Panc1 (cell line): ENCODE results near the gene RNF220. TPM values are rescaled to one million over a fixed set of nuclear protein-coding genes. Genes with fewer than 3 reads are reported as not detected.
"Not testable (repeated sequence)": the region's sequence is repeated elsewhere in the genome, so short reads cannot be mapped to it uniquely, and the experiment has no call there.

ENCODE experiments used
- ATAC-seq: fragments of 200-7000 bp; cut with Tn5 transposase; 2 replicates; pipeline ENCODE4 v1.9.1; 2020; ENCODE audit warnings: mild to moderate bottlenecking, moderate library complexity
- BruUV-seq: library from RNA; stranded (reverse); fragments of 400-500 nt; replicated peaks from 2 replicates; lab custom pipeline; 2021; lab: Mats Ljungman, UMichigan
- CTCF ChIA-PET: fragments of 300-600 bp; sonication (Branson Sonifier 250); formaldehyde crosslinking; loops from one replicate; lab custom pipeline; 2022; ENCODE audit warnings: antibody characterized with exemption; lab: Charles Lee
- POLR2A ChIA-PET: fragments of 300-600 bp; sonication (Branson Sonifier 250); formaldehyde crosslinking; loops from one replicate; lab custom pipeline; 2022; ENCODE audit warnings: antibody characterized with exemption; lab: Charles Lee
- DNase-seq: peaks from one replicate; pipeline ENCODE4 v3.0.0-alpha.2; 2010; ENCODE audit warnings: low read depth, low spot score
- H3K27ac ChIP-seq: 2 replicates; pipeline ENCODE4 v1.5.1; 2011; ENCODE audit warnings: mild to moderate bottlenecking, low read length, inconsistent platforms
- H3K27me3 ChIP-seq: fragments of 200-500 bp; sonication (Bioruptor generic); 2 replicates; pipeline ENCODE4 v1.6.0; 2014; ENCODE audit warnings: low read length, inconsistent platforms; ENCODE audit not compliant: control insufficient read depth, insufficient read depth
- H3K36me3 ChIP-seq: fragments of 200-500 bp; sonication (Bioruptor generic); 2 replicates; pipeline ENCODE4 v1.5.1; 2014; ENCODE audit warnings: inconsistent platforms, mild to moderate bottlenecking, low read length, moderate library complexity; ENCODE audit not compliant: control insufficient read depth, insufficient read depth
- H3K4me1 ChIP-seq: 2 replicates; pipeline ENCODE4 v1.5.1; 2011; ENCODE audit warnings: inconsistent platforms, mild to moderate bottlenecking, low read length, moderate library complexity; ENCODE audit not compliant: control insufficient read depth, insufficient read depth
- H3K4me3 ChIP-seq, 2 experiments: 2 replicates each; pipeline ENCODE4 v1.5.1; 2011 to 2012; ENCODE audit warnings: low read depth in 2 of 2, low read length in 2 of 2, mild to moderate bottlenecking in 2 of 2, inconsistent platforms in 1 of 2, moderate library complexity in 1 of 2
- H3K9me3 ChIP-seq: fragments of 200-500 bp; sonication (Bioruptor generic); 2 replicates; pipeline ENCODE4 v1.5.1; 2014; ENCODE audit warnings: low read depth, mild to moderate bottlenecking, inconsistent platforms, low read length, moderate library complexity; ENCODE audit not compliant: control insufficient read depth, insufficient read depth
- POLR2AphosphoS5 ChIP-seq: IDR thresholded peaks from 2 replicates; pipeline ENCODE4 v1.6.1; 2012; ENCODE audit warnings: mild to moderate bottlenecking, low read depth, low read length, moderate library complexity
- SIN3A ChIP-seq: IDR thresholded peaks from 2 replicates; pipeline ENCODE4 v1.6.1; 2012; ENCODE audit warnings: low read depth, mild to moderate bottlenecking, low read length, moderate library complexity, borderline replicate concordance; ENCODE audit not compliant: insufficient read depth
- TCF7L2 ChIP-seq: IDR thresholded peaks from 2 replicates; pipeline ENCODE4 v1.6.1; 2011; ENCODE audit warnings: mild to moderate bottlenecking, low read depth, low read length, inconsistent platforms
- in situ Hi-C: cut with HindIII; loops from 2 replicates; pipeline ENCODE4 v1.10.0; 2016; ENCODE audit warnings: low sequenced_read_pairs, low pct_unique_long_range_greater_than_20kb
- intact Hi-C: fragments of 100-400 bp; cut with micrococcal nuclease; formaldehyde crosslinking; loops from one replicate; pipeline ENCODE4 v1.10.0; 2022; ENCODE audit not compliant: unreplicated experiment
- total RNA-seq: library from RNA; stranded (reverse); gene quantifications from one replicate; pipeline ENCODE4 v1.2.1, GENCODE V29; 2021; ENCODE audit not compliant: unreplicated experiment
- TF ChIP-seq, protein P1 (sequence below): fragments of 450-650 bp; IDR thresholded peaks from 2 replicates; pipeline ENCODE4 v1.5.1; 2017; ENCODE audit warnings: mild to moderate bottlenecking
- TF ChIP-seq, protein P2 (sequence below), 2 experiments: IDR thresholded peaks; 2 replicates each; pipeline ENCODE4 v1.6.1; 2011 to 2012; ENCODE audit warnings: low read depth in 2 of 2, control low read depth in 1 of 2, low read length in 1 of 2, mild to moderate bottlenecking in 1 of 2, moderate library complexity in 1 of 2; ENCODE audit not compliant: insufficient read depth in 1 of 2

RNF220 gene
- total RNA-seq, 1 experiment from 2014 or later, result 64.9 TPM

DNA sequence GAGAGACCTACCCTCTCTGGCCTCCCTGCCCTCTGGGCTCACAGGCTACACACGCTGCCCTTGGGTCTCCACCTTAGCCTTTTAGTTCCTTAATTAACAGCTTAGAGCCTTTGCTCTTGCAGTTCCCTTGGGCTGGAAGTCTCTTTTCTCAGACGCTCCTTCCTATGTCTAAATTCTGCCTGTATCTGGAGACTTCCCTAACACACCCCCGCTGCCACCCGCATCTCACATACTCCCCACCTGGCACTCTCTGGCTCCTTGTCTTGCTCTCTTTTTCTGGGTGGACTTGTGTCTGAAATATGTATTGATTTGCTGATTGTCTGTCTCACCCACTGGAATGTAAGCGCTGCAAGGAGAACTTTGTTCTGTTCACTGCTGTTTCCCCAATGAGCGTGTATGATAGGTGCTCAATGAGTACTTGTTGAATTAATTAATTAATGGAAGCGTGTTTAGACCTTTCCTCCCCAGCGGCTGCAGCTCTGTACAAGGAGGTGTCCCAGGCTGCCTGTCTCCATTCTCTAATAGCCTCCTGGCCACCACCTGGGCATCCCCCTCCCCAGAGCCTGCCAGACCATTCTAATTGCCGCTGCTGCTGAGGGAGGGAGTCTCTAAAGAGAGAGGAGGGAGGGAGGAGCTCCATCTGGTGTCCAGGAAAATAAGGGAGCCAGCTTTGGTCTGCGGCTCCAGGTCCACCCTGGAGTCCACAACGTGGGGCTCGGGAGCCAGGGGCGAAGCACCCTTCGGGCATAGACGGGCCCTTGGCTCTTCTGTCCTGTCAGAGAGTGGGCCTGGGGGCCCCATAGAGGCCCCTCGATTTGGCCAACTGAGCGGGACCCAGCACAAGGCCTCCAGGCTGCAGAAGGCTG is 95.4 kb downstream of the RNF220 start:
- H3K4me3 ChIP-seq, result no peak overlapping the region
- intact Hi-C loops, result no loop called here
- BruUV-seq, result no TSS peak
- ATAC-seq, result peak; percentile 73; the same call in 1 of the 2 replicates
- H3K9me3 ChIP-seq, result no peaks in the 10 kb centered on the region
- DNase-seq, result no peak
- H3K36me3 ChIP-seq, result no peaks in the 10 kb centered on the region
- no peak for TF ChIP-seq TCF7L2
- TF ChIP-seq, protein P1, sequence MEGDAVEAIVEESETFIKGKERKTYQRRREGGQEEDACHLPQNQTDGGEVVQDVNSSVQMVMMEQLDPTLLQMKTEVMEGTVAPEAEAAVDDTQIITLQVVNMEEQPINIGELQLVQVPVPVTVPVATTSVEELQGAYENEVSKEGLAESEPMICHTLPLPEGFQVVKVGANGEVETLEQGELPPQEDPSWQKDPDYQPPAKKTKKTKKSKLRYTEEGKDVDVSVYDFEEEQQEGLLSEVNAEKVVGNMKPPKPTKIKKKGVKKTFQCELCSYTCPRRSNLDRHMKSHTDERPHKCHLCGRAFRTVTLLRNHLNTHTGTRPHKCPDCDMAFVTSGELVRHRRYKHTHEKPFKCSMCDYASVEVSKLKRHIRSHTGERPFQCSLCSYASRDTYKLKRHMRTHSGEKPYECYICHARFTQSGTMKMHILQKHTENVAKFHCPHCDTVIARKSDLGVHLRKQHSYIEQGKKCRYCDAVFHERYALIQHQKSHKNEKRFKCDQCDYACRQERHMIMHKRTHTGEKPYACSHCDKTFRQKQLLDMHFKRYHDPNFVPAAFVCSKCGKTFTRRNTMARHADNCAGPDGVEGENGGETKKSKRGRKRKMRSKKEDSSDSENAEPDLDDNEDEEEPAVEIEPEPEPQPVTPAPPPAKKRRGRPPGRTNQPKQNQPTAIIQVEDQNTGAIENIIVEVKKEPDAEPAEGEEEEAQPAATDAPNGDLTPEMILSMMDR, result no peak; the same call in 1 of the 2 replicates
- TF ChIP-seq SIN3A, result no peak
- TF ChIP-seq, protein P2, sequence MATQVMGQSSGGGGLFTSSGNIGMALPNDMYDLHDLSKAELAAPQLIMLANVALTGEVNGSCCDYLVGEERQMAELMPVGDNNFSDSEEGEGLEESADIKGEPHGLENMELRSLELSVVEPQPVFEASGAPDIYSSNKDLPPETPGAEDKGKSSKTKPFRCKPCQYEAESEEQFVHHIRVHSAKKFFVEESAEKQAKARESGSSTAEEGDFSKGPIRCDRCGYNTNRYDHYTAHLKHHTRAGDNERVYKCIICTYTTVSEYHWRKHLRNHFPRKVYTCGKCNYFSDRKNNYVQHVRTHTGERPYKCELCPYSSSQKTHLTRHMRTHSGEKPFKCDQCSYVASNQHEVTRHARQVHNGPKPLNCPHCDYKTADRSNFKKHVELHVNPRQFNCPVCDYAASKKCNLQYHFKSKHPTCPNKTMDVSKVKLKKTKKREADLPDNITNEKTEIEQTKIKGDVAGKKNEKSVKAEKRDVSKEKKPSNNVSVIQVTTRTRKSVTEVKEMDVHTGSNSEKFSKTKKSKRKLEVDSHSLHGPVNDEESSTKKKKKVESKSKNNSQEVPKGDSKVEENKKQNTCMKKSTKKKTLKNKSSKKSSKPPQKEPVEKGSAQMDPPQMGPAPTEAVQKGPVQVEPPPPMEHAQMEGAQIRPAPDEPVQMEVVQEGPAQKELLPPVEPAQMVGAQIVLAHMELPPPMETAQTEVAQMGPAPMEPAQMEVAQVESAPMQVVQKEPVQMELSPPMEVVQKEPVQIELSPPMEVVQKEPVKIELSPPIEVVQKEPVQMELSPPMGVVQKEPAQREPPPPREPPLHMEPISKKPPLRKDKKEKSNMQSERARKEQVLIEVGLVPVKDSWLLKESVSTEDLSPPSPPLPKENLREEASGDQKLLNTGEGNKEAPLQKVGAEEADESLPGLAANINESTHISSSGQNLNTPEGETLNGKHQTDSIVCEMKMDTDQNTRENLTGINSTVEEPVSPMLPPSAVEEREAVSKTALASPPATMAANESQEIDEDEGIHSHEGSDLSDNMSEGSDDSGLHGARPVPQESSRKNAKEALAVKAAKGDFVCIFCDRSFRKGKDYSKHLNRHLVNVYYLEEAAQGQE (IDR thresholded peaks at IDR 0.05; ENCODE audit: insufficient read depth in 1 of 2, low read depth in 2 of 2, low read length in 1 of 2), result no peak
- TF ChIP-seq POLR2AphosphoS5, result no peak
- in situ Hi-C loops, result no loop called here
- CTCF ChIA-PET, result no interaction called here
- H3K27me3 ChIP-seq, result no peaks in the 10 kb centered on the region
- peaks cover 6% of the 10 kb centered on the region; the same call in 1 of the 2 replicates for H3K4me1 ChIP-seq
- no peak overlapping the region for H3K27ac ChIP-seq
- POLR2A ChIA-PET, result no interaction called here

DNA sequence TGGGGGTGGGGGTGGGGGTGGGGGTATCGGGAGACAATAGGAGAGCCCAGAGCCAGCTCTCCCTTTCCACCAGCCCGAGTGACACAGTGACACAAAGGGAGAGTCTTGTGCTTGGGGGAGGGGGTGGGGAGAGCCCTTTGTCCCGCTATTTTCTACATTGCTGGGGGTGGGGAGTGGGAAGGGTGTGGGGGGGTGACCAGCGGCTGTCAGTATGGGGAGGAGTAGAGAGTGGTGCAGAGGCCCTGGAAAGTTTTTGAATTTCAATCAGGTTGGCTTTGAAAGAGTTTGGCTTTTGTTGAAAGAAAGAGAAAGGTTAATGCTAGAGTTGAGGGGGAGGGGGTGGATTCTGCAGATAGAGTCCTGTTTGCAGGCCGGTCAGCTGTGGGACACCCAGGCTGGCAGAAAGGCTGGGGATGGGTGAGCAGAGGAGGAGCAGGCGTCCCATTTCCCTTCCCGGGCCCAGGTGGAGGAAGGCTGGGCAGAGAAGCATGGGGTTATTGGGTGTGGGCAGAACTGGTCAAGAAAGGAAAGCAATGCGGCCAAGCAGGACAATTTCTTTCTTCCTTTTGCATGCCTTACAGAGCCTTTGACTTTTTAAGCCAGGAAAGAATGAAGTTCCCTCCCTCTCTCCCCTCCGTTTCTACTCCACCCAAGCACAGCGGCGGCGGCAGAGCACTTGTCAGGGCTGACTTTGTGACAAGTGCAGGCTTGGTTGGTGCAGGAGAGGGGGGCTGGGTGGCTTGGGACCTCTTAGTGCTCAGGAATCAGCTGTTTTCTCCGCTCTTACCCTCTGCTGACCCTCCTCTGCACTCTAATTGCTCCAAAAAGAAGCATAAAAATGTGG is 96.2 kb downstream of the RNF220 start:
- Histone ChIP-seq H3K27me3 (no peaks in the 10 kb centered on the region), H3K9me3 (no peaks in the 10 kb centered on the region), H3K36me3 (no peaks in the 10 kb centered on the region), H3K27ac (no peak overlapping the region), H3K4me3 (no peak overlapping the region), H3K4me1 (peaks cover 6% of the 10 kb centered on the region; the same call in 1 of the 2 replicates)
- no peak for ATAC-seq
- in situ Hi-C loops, result no loop called here
- TSS peak; percentile 57 for BruUV-seq
- TF ChIP-seq, protein P1, result no peak
- TF ChIP-seq TCF7L2 (no peak), SIN3A (no peak), POLR2AphosphoS5 (no peak)
- TF ChIP-seq, protein P2 (IDR thresholded peaks at IDR 0.05; ENCODE audit: insufficient read depth in 1 of 2, low read depth in 2 of 2, low read length in 1 of 2), result no peak
- intact Hi-C loops, result no loop called here
- POLR2A ChIA-PET, result no interaction called here
- CTCF ChIA-PET, result no interaction called here
- DNase-seq, result no peak

DNA sequence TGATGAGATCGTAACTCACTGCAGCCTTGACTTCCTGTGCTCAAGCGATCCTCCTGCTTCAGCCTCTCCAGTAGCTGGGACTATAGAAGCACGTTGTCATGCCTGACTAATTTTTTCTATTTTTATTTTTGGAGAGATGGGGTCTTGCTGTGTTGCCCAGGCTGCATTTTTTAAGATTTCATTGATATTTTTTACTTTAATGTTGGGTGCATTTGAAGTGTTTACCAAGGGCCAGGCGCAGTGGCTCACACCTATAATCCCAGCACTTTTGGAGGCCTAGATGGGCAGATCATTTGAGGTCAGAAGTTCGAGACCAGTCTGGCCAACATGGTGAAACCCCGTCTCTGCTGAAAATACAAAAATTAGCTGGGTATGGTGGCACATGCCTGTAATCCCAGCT is 97.8 kb downstream of the RNF220 start:
- H3K27me3 ChIP-seq, ATAC-seq, H3K4me3 ChIP-seq, H3K36me3 ChIP-seq, BruUV-seq, DNase-seq, H3K4me1 ChIP-seq, H3K9me3 ChIP-seq, H3K27ac ChIP-seq, in situ Hi-C loops, CTCF ChIA-PET, intact Hi-C loops: not testable (repeated sequence)
- POLR2A ChIA-PET, result interaction anchor here (0.7 kb wide), 1 partner anchor 23 kb away, joined by 11 read pairs; no protein-coding TSS in a partner anchor
